ENCODE measurements around the gene KRTAP10-6.
"Not testable (repeated sequence)": the region's sequence is repeated elsewhere in the genome, so short reads cannot be mapped to it uniquely, and the experiment has no call there.

DNA sequence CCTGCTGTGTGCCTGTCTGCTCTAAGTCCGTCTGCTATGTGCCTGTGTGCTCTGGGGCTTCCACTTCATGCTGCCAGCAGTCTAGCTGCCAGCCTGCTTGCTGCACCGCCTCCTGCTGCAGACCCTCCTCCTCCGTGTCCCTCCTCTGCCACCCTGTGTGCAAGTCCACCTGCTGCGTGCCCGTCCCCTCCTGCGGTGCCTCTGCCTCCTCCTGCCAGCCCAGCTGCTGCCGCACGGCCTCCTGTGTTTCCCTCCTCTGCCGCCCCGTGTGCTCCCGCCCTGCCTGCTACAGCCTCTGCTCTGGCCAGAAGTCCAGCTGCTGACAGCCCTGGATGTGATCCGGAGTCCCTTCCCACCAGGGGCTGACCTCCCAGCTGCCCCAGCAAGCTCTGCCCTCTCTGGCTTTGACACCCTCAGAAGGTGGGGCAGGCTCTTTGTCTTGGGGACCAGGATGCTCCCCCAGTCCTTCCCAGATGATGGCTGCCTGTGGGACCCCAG, 45.6 kb upstream of the KRTAP10-6 start:
- TF ChIP-seq, protein P1, sequence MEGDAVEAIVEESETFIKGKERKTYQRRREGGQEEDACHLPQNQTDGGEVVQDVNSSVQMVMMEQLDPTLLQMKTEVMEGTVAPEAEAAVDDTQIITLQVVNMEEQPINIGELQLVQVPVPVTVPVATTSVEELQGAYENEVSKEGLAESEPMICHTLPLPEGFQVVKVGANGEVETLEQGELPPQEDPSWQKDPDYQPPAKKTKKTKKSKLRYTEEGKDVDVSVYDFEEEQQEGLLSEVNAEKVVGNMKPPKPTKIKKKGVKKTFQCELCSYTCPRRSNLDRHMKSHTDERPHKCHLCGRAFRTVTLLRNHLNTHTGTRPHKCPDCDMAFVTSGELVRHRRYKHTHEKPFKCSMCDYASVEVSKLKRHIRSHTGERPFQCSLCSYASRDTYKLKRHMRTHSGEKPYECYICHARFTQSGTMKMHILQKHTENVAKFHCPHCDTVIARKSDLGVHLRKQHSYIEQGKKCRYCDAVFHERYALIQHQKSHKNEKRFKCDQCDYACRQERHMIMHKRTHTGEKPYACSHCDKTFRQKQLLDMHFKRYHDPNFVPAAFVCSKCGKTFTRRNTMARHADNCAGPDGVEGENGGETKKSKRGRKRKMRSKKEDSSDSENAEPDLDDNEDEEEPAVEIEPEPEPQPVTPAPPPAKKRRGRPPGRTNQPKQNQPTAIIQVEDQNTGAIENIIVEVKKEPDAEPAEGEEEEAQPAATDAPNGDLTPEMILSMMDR (IDR thresholded peaks at IDR 0.05; ENCODE audit: low read depth, low read length) = not testable (repeated sequence)
- TF ChIP-seq EZH2phosphoT487 (IDR thresholded peaks at IDR 0.05; ENCODE audit: low read depth) = not testable (repeated sequence)

Measured in OCI-LY3 (cell line).